Loucy (cell line): Measurements from ENCODE around the gene SLC6A6.
"Not testable (repeated sequence)": the region's sequence is repeated elsewhere in the genome, so short reads cannot be mapped to it uniquely, and the experiment has no call there.

Experiments used
- H2AFZ ChIP-seq: fragments of 200-600 bp; sonication (generic); 2 replicates; pipeline ENCODE4 v1.6.0; 2016; ENCODE audit warnings: antibody characterized with exemption, mild to moderate bottlenecking, low read length, moderate library complexity
- H3F3A ChIP-seq: fragments of 200-600 bp; 2 replicates; pipeline ENCODE4 v1.6.0; 2016; ENCODE audit warnings: antibody characterized with exemption, low read depth, mild to moderate bottlenecking
- H3K27me3 ChIP-seq: fragments of 200-600 bp; sonication (generic); 2 replicates; pipeline ENCODE4 v1.6.1; 2014; ENCODE audit warnings: low read length, mild to moderate bottlenecking; ENCODE audit not compliant: insufficient read depth, poor library complexity, severe bottlenecking
- H3K36me3 ChIP-seq: fragments of 200-600 bp; sonication (generic); 2 replicates; pipeline ENCODE4 v1.6.1; 2016; ENCODE audit warnings: low read length; ENCODE audit not compliant: insufficient read depth
- H3K4me1 ChIP-seq: fragments of 200-600 bp; sonication (generic); 2 replicates; pipeline ENCODE4 v1.5.1; 2014; ENCODE audit warnings: low read length, mild to moderate bottlenecking; ENCODE audit not compliant: insufficient read depth, poor library complexity, severe bottlenecking
- H3K4me2 ChIP-seq: fragments of 200-600 bp; sonication (generic); 2 replicates; pipeline ENCODE4 v1.6.0; 2014; ENCODE audit warnings: antibody characterized with exemption, low read length, low read depth, mild to moderate bottlenecking; ENCODE audit not compliant: poor library complexity, severe bottlenecking
- H3K4me3 ChIP-seq: fragments of 200-600 bp; sonication (generic); 2 replicates; pipeline ENCODE4 v1.5.1; 2014; ENCODE audit warnings: low read length, mild to moderate bottlenecking, mixed read lengths; ENCODE audit not compliant: poor library complexity, severe bottlenecking
- H3K79me2 ChIP-seq: fragments of 200-600 bp; sonication (generic); 2 replicates; pipeline ENCODE4 v1.6.1; 2014; ENCODE audit warnings: low read length; ENCODE audit not compliant: insufficient read depth
- H3K9ac ChIP-seq: fragments of 200-600 bp; sonication (generic); 2 replicates; pipeline ENCODE4 v1.6.0; 2014; ENCODE audit warnings: mild to moderate bottlenecking, low read depth, low read length, moderate library complexity; ENCODE audit not compliant: poor library complexity, severe bottlenecking
- H3K9me2 ChIP-seq: fragments of 200-600 bp; sonication (generic); replicated peaks from 2 replicates; pipeline ENCODE4 v1.6.1; 2016; ENCODE audit warnings: low read depth, low read length, mixed read lengths
- H3K9me3 ChIP-seq: fragments of 200-600 bp; sonication (generic); 2 replicates; pipeline ENCODE4 v1.6.1; 2014; ENCODE audit warnings: mild to moderate bottlenecking, antibody characterized with exemption, low read length, low read depth; ENCODE audit not compliant: insufficient read depth
- H4K20me1 ChIP-seq: fragments of 200-600 bp; sonication (generic); 2 replicates; pipeline ENCODE4 v1.6.0; 2014; ENCODE audit warnings: antibody characterized with exemption, low read length, mild to moderate bottlenecking; ENCODE audit not compliant: insufficient read depth, poor library complexity, severe bottlenecking
- CTCF ChIP-seq: fragments of 200-600 bp; sonication (generic); conservative IDR thresholded peaks from 2 replicates; pipeline ENCODE4 v1.5.1; 2014; ENCODE audit warnings: mild to moderate bottlenecking, antibody characterized with exemption, low read length
- EZH2phosphoT487 ChIP-seq: fragments of 200-600 bp; IDR thresholded peaks from 2 replicates; pipeline ENCODE4 v1.6.1; 2018; ENCODE audit warnings: antibody characterized with exemption, mild to moderate bottlenecking, moderate library complexity, borderline replicate concordance

The SLC6A6 gene

GRCh38 chr3:14436954-14437281 lies 34.5 kb downstream of the SLC6A6 start:
- Histone ChIP-seq H3K79me2 (peaks cover 70% of the 10 kb centered on the region; the same call in 1 of the 2 replicates), H3K9ac (peak overlapping the region; percentile 13), H3K9me3 (no peaks in the 10 kb centered on the region), H3K27me3 (no peaks in the 10 kb centered on the region), H3F3A (peaks cover 2% of the 10 kb centered on the region; the same call in 1 of the 2 replicates), H3K4me3 (no peak overlapping the region), H4K20me1 (peaks cover 13% of the 10 kb centered on the region), H3K36me3 (no peaks in the 10 kb centered on the region), H3K9me2 (no peaks in the 10 kb centered on the region), H3K4me1 (peaks cover 38% of the 10 kb centered on the region), H3K4me2 (no peak overlapping the region), H2AFZ (no peak overlapping the region)
- TF ChIP-seq EZH2phosphoT487 (no peak), CTCF (no peak)

- H3K9me3 ChIP-seq, H3K9ac ChIP-seq: not testable (repeated sequence)
- peaks cover 34% of the 10 kb centered on the region for H3K4me1 ChIP-seq
Observed at GRCh38 chr3:14437705-14438104, 35.3 kb downstream of the SLC6A6 start.

GRCh38 chr3:14438262-14438661 lies 35.9 kb downstream of the SLC6A6 start:
- peaks cover 9% of the 10 kb centered on the region for H4K20me1 ChIP-seq
- no peaks in the 10 kb centered on the region for H3K9me2 ChIP-seq
- no peak overlapping the region for H2AFZ ChIP-seq
- no peaks in the 10 kb centered on the region for H3K27me3 ChIP-seq
- TF ChIP-seq EZH2phosphoT487, result no peak
- TF ChIP-seq CTCF, result no peak
- H3K4me1 ChIP-seq, result peaks cover 28% of the 10 kb centered on the region
- no peak overlapping the region for H3K4me3 ChIP-seq
- H3K36me3 ChIP-seq, result no peaks in the 10 kb centered on the region
- peaks cover 70% of the 10 kb centered on the region; the same call in 1 of the 2 replicates for H3K79me2 ChIP-seq
- no peaks in the 10 kb centered on the region for H3F3A ChIP-seq
- H3K4me2 ChIP-seq, result no peak overlapping the region
- H3K9ac ChIP-seq, result no peak overlapping the region
- H3K9me3 ChIP-seq, result no peaks in the 10 kb centered on the region

More at GRCh38 chr3:14437705-14438104, 35.3 kb downstream of the SLC6A6 start:
- not testable (repeated sequence) for H3F3A ChIP-seq, H2AFZ ChIP-seq, H3K9me2 ChIP-seq, H3K4me3 ChIP-seq, H3K4me2 ChIP-seq, H3K27me3 ChIP-seq, H4K20me1 ChIP-seq, H3K36me3 ChIP-seq
- peaks cover 70% of the 10 kb centered on the region; the same call in 1 of the 2 replicates for H3K79me2 ChIP-seq

GRCh38 chr3:14438929-14439328 lies 36.5 kb downstream of the SLC6A6 start:
- TF ChIP-seq EZH2phosphoT487 (no peak), CTCF (no peak)
- Histone ChIP-seq H3F3A (no peaks in the 10 kb centered on the region), H4K20me1 (peaks cover 9% of the 10 kb centered on the region), H2AFZ (no peak overlapping the region), H3K4me1 (peaks cover 22% of the 10 kb centered on the region), H3K4me3 (no peak overlapping the region), H3K27me3 (no peaks in the 10 kb centered on the region), H3K9me3 (no peaks in the 10 kb centered on the region), H3K4me2 (no peak overlapping the region), H3K9ac (no peak overlapping the region), H3K9me2 (no peaks in the 10 kb centered on the region), H3K79me2 (peaks cover 65% of the 10 kb centered on the region; the same call in 1 of the 2 replicates), H3K36me3 (peaks cover 6% of the 10 kb centered on the region; the same call in 1 of the 2 replicates)
